LoVo (cell line): ENCODE measurements around the gene PTPRS.

ENCODE experiments used
- DNase-seq: peaks from one replicate; pipeline ENCODE4 v3.0.0-alpha.2; 2016; ENCODE audit warnings: low spot score

The PTPRS gene

GRCh38 chr19:5308451-5309437, 31.9 kb downstream of the PTPRS start:
- DNase-seq: no peak

- no peak for DNase-seq
These were observed 33.0 kb downstream of the PTPRS start for GRCh38 chr19:5307655-5308054.

- DNase-seq: no peak
These were observed 35.4 kb downstream of the PTPRS start for GRCh38 chr19:5305163-5305562.

GRCh38 chr19:5304486-5304885, 36.1 kb downstream of the PTPRS start:
- no peak for DNase-seq

GRCh38 chr19:5303208-5303607, 37.4 kb downstream of the PTPRS start:
- DNase-seq: no peak

GRCh38 chr19:5302396-5302795, 38.2 kb downstream of the PTPRS start:
- DNase-seq: no peak

- no peak for DNase-seq
These were observed 41.5 kb downstream of the PTPRS start for GRCh38 chr19:5299137-5299536.

- peak; percentile 3 for DNase-seq
These were observed 42.1 kb downstream of the PTPRS start for GRCh38 chr19:5298471-5298901.

GRCh38 chr19:5297272-5297669, 43.3 kb downstream of the PTPRS start:
- no peak for DNase-seq

GRCh38 chr19:5296457-5297271, 43.9 kb downstream of the PTPRS start:
- DNase-seq: no peak

- DNase-seq: no peak
These were observed 44.6 kb downstream of the PTPRS start for GRCh38 chr19:5296021-5296420.

- no peak for DNase-seq
These were observed 46.0 kb downstream of the PTPRS start for GRCh38 chr19:5294403-5295160.

GRCh38 chr19:5293612-5294378, 46.8 kb downstream of the PTPRS start:
- no peak for DNase-seq

- no peak for DNase-seq
These were observed 47.6 kb downstream of the PTPRS start for GRCh38 chr19:5292822-5293611.

- no peak for DNase-seq
These were observed 48.2 kb downstream of the PTPRS start for GRCh38 chr19:5292453-5292821.

- no peak for DNase-seq
These were observed 48.9 kb downstream of the PTPRS start for GRCh38 chr19:5291588-5292193.
